Bronchial epithelial cell (primary cell): Measurements from ENCODE around the gene VDAC2. TPM values are rescaled to one million over a fixed set of nuclear protein-coding genes. Genes with fewer than 3 reads are reported as not detected.

ENCODE experiments used
- DNase-seq: peaks from one replicate; pipeline ENCODE4 v3.0.0-alpha.2; 2010; ENCODE audit warnings: low read depth
- FAIRE-seq: peaks from 2 replicates; lab custom pipeline; 2011; peaks lifted over from hg19 to GRCh38; lab: Jason Lieb, UNC
- H3K27me3 ChIP-seq: 2 replicates; pipeline ENCODE4 v1.5.1; 2011; ENCODE audit warnings: low read length; ENCODE audit not compliant: control insufficient read depth, insufficient read depth
- H3K36me3 ChIP-seq: 2 replicates; pipeline ENCODE4 v1.5.1; 2011; ENCODE audit warnings: low read length; ENCODE audit not compliant: control insufficient read depth, insufficient read depth
- H3K4me3 ChIP-seq: 2 replicates; pipeline ENCODE4 v1.5.1; 2011; ENCODE audit warnings: mild to moderate bottlenecking, low read depth, low read length, control low read depth
- total RNA-seq: library from RNA; depleted of rRNA; stranded (reverse); fragments of >200 nt; gene quantifications from 2 replicates; pipeline ENCODE4 v1.2.1, GENCODE V29; 2014
- TF ChIP-seq, protein P1 (sequence below): IDR thresholded peaks from 2 replicates; pipeline ENCODE4 v1.5.1; 2011; ENCODE audit warnings: mild to moderate bottlenecking, moderate library complexity, low read length, control low read depth, inconsistent platforms; ENCODE audit not compliant: insufficient read depth, severe bottlenecking

VDAC2 gene
- total RNA-seq, 1 donor from 2014 or later = 270 TPM

DNA sequence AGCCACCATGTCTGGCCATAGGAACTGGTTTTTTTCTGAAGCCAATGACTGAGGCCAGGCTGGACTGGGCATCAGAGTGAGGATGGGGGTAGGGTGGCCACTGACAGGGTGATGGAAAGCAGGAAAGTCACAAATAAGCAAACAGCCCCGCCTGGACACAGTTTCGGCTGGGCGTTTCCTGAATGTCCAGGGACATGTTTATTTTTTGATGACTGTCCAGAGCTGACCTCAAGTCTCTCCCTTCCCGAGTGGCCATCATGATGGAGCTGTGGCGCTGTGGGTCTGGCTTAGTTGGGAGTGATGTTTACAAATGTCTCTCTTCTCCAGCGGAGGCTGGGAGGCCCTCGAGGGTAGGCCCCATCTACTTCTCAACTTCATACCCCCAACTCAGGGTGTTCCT is 62.3 kb downstream of the VDAC2 start:
- H3K4me3 ChIP-seq = no peak overlapping the region

DNA sequence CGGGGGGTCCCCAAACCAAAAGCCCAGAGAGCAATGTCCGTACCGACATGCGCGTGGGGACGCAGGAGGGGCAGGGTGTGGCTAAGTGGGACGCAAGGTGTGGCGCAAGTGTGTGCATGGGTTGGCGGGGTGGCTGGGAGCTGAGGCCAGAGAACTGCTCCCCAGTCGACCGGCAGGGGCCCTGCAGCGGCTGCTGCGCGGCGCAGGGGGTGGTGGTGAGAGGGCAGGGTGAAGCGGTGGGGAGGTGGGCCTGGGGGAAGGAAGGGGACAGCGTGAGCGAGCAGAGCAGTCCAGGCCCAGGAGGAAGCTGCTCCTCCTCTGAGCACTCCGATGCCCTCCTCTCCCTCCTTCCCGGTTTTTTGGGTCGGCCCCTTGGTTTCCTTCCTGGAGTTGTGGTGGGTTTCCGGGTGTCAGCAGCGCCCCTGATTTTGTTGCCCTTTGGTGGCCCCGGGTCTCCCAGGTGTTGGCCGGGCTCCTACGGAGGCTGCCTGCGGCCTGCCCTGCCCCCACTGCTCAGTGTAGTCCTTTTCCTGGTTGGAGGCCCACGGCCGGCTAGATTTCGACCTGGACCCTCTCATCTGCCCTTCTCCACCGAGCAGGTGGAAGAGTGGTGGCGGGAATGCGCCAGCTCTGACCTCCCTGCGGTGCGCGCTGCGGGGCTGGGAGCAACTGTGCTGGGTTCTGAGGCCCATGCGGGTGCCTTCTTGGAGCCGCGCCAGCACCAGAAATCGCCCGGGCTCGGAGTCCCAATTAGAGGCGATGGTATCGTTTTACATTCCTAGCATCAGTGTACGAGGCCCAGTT is 65.7 kb downstream of the VDAC2 start:
- H3K4me3 ChIP-seq = peak overlapping the region; percentile 17
- DNase-seq (no peak), FAIRE-seq (no peak)
- TF ChIP-seq, protein P1, sequence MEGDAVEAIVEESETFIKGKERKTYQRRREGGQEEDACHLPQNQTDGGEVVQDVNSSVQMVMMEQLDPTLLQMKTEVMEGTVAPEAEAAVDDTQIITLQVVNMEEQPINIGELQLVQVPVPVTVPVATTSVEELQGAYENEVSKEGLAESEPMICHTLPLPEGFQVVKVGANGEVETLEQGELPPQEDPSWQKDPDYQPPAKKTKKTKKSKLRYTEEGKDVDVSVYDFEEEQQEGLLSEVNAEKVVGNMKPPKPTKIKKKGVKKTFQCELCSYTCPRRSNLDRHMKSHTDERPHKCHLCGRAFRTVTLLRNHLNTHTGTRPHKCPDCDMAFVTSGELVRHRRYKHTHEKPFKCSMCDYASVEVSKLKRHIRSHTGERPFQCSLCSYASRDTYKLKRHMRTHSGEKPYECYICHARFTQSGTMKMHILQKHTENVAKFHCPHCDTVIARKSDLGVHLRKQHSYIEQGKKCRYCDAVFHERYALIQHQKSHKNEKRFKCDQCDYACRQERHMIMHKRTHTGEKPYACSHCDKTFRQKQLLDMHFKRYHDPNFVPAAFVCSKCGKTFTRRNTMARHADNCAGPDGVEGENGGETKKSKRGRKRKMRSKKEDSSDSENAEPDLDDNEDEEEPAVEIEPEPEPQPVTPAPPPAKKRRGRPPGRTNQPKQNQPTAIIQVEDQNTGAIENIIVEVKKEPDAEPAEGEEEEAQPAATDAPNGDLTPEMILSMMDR = peak; percentile 14
- H3K36me3 ChIP-seq = no peaks in the 10 kb centered on the region
- no peaks in the 10 kb centered on the region for H3K27me3 ChIP-seq

More for the DNA sequence above, 62.3 kb downstream of the VDAC2 start:
- DNase-seq (no peak), FAIRE-seq (no peak)
- TF ChIP-seq, protein P1 = no peak
- Histone ChIP-seq H3K27me3 (no peaks in the 10 kb centered on the region), H3K36me3 (no peaks in the 10 kb centered on the region)

DNA sequence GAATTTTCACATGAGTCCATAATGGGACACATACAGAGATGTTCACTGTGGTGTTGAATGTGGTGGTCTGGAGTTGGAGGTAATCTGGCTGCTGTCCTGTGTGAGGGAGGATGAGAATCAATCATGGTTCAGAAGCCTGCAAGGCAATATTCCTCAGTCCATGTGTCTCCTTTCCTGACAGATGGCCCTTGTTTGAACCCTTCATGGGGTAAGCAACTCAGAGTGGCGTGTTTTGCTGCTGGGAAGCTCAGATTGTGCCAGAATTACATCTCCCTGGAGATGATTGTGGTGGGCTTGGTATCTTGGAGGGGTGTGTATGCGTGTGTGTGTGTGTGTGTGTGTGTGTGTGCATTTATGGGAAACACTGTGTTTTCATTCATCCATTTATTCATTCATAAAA is 69.6 kb downstream of the VDAC2 start:
- H3K4me3 ChIP-seq = no peak overlapping the region
- FAIRE-seq (no peak), DNase-seq (no peak)
- no peaks in the 10 kb centered on the region for H3K36me3 ChIP-seq
- no peaks in the 10 kb centered on the region for H3K27me3 ChIP-seq
- TF ChIP-seq, protein P1 = no peak

Other genes starting within 250 kb of the VDAC2 start
- gene SAMD8, start 99.1 kb upstream of the VDAC2 start, total RNA-seq = 25.5 and 36.0 TPM in 2 replicates
- 11.8 and 21.6 TPM in 2 replicates for gene COMTD1, start 25.2 kb downstream of the VDAC2 start, total RNA-seq
- 2.1 and 2.6 TPM in 2 replicates for gene ZNF503, start 191.0 kb downstream of the VDAC2 start, total RNA-seq
- gene LRMDA, start 220.8 kb downstream of the VDAC2 start, total RNA-seq = 1.6 and 3.1 TPM in 2 replicates